Fibroblast of the aortic adventitia (primary cell): ENCODE measurements around the gene MAPT. TPM values are rescaled to one million over a fixed set of nuclear protein-coding genes. Genes with fewer than 3 reads are reported as not detected.
"Not testable (repeated sequence)": the region's sequence is repeated elsewhere in the genome, so short reads cannot be mapped to it uniquely, and the experiment has no call there.

Experiments used
- DNase-seq: peaks from one replicate; pipeline ENCODE4 v3.0.0-alpha.2; 2010; ENCODE audit warnings: low read depth
- H3K4me3 ChIP-seq: 2 replicates; pipeline ENCODE4 v1.5.1; 2011; ENCODE audit warnings: low read depth, mild to moderate bottlenecking, control low read depth, low read length, moderate library complexity
- CTCF ChIP-seq: IDR thresholded peaks from 2 replicates; pipeline ENCODE4 v1.5.1; 2011; ENCODE audit warnings: mild to moderate bottlenecking, low read length, control low read depth, inconsistent platforms; ENCODE audit not compliant: insufficient read depth
- total RNA-seq: library from RNA; depleted of rRNA; stranded (reverse); fragments of >200 nt; gene quantifications from 2 replicates; pipeline ENCODE4 v1.2.3, GENCODE V29; 2012; ENCODE audit warnings: low replicate concordance

The MAPT gene
- total RNA-seq, 1 donor, result 0.54 TPM

- TF ChIP-seq CTCF, result no peak
- no peak overlapping the region for H3K4me3 ChIP-seq
- DNase-seq, result no peak
Measured at GRCh38 chr17:45861165-45861564, 33.2 kb upstream of the MAPT start.

GRCh38 chr17:45862127-45862526 lies 32.2 kb upstream of the MAPT start:
- H3K4me3 ChIP-seq, DNase-seq: not testable (repeated sequence)

GRCh38 chr17:45863857-45864654 lies 30.3 kb upstream of the MAPT start:
- DNase-seq, result no peak
- no peak overlapping the region for H3K4me3 ChIP-seq
- no peak for TF ChIP-seq CTCF

- H3K4me3 ChIP-seq, result no peak overlapping the region
- DNase-seq, result no peak
- TF ChIP-seq CTCF, result no peak
Measured at GRCh38 chr17:45867171-45867570, 27.2 kb upstream of the MAPT start.

- no peak for DNase-seq
- no peak overlapping the region for H3K4me3 ChIP-seq
- TF ChIP-seq CTCF, result no peak
Measured at GRCh38 chr17:45867702-45868101, 26.7 kb upstream of the MAPT start.

GRCh38 chr17:45868276-45868675 lies 26.1 kb upstream of the MAPT start:
- no peak for TF ChIP-seq CTCF
- DNase-seq, result no peak
- no peak overlapping the region for H3K4me3 ChIP-seq

GRCh38 chr17:45869676-45870341 lies 24.5 kb upstream of the MAPT start:
- no peak for TF ChIP-seq CTCF
- DNase-seq, result no peak
- H3K4me3 ChIP-seq, result no peak overlapping the region
